HG03565 (cell line): ENCODE measurements around the gene PGA3.
"Not testable (repeated sequence)": the region's sequence is repeated elsewhere in the genome, so short reads cannot be mapped to it uniquely, and the experiment has no call there.

Experiments used
- ATAC-seq: cut with Tn5 transposase; IDR thresholded peaks from one replicate; pipeline ENCODE4 v1.9.1; 2021; ENCODE audit warnings: mild to moderate bottlenecking, moderate library complexity; ENCODE audit not compliant: unreplicated experiment

The PGA3 gene

DNA sequence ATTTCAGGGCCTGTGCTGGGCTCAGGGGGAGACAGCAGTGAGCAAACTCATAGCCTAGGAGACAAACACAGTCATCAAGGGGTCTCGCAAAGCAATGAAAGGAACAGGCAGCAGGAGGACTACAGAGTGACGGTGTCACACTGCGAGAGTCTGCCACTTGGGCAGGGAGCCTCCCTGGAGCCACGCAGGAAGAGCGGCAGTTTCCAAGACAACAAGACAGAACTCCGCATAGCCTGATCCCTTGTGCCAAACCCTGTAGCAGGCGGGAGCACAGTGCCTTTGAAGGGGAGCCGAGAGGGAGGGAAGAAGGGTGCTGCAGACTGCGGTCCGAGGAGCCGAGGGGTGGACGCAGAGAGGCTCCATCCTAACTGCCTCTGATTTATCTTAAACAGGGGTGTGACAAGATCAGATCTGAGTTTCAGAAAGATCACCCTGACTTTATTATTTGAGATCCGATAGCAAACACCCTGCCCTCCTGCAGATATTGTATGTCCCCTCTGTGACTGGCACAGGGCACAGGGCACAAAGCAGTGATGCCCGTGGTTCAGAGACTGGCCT lies 1.3 kb downstream of the PGA3 start:
- ATAC-seq = not testable (repeated sequence)

DNA sequence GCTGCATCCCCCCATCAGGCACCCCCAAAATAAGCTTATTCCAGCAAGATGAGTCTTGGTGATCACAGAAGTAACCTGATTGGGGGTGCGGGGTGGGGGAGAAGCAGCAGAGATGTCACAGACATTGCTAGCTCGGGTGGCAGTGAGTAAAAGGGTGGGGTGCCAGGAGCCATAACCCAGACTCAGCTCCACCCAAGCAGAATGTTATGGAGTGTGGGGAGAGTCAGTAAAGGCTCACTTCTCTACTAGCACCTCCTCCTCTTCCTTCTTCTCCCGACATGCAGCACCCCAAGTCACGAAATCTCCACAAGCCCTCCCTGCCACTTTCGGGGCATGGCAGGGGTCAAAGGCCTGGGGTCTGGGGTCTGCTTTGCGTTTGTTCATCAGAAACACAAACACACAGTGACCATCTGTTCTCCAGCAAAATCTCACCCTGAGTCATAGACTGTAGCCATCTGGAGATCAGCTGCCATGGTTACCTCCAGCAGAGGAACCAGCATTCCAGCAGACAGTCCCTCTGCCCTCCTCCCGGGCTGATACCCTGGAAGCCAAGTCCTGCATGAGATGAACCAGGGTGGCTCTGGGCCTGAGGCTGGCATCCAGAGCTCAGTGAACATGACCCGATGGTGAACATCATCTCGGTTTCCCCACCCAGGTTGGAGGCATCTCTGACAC lies 4.5 kb downstream of the PGA3 start:
- not testable (repeated sequence) for ATAC-seq

GRCh38 chr11:61210629-61211028 lies 7.3 kb downstream of the PGA3 start:
- ATAC-seq = not testable (repeated sequence)

GRCh38 chr11:61211327-61211952 lies 8.1 kb downstream of the PGA3 start:
- not testable (repeated sequence) for ATAC-seq

DNA sequence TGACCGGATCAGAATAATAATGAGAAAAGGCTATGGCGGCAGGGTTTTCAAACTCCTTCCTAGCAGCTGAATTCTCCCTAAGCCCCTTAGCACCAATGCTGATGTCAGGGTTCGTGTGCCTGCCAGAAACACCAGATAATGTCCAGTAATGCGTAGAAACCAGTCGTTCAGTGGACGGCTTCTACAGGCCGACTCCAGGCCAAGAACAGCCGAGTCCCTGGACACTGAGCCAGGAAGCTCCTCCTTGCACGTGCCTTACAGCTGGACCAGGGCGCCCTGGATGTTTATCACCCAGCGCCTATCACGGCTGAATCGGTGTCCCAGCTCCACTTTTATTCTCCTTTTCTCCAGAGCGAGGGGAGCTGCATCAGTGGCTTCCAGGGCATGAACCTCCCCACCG lies 8.9 kb downstream of the PGA3 start:
- not testable (repeated sequence) for ATAC-seq

DNA sequence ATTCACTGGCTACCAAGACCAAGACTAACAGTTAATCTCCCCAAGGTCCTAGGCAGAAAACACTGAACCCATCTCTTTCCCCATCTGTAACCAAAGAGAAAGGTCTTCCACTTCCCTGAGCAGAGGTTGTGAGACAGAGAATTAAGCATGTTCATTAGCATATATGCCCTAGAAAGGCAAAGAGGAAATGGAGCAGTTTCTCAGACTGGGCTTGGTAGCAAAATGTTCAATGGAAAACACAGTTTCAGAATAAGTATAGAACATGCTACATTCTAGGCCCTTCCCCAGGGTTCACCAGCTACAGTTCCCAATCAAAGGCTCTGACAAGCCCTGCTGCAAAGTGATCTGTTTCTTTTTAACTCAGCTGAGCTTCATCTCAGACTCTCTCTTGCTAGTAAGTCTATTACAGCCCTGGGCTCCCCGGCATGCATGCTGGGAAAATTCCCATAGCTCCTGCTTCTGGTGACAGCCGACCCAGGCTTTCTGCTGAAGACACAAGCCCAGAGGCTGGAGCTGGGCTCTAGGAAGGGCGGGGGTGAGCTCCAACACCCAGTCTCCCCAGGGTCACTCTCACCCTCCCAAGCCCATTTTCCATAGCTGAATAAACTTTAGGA lies 10.5 kb downstream of the PGA3 start:
- not testable (repeated sequence) for ATAC-seq

- not testable (repeated sequence) for ATAC-seq
These were observed 15.0 kb downstream of the PGA3 start for GRCh38 chr11:61218306-61218705.

- not testable (repeated sequence) for ATAC-seq
These were observed 15.7 kb downstream of the PGA3 start for GRCh38 chr11:61219016-61219415.

DNA sequence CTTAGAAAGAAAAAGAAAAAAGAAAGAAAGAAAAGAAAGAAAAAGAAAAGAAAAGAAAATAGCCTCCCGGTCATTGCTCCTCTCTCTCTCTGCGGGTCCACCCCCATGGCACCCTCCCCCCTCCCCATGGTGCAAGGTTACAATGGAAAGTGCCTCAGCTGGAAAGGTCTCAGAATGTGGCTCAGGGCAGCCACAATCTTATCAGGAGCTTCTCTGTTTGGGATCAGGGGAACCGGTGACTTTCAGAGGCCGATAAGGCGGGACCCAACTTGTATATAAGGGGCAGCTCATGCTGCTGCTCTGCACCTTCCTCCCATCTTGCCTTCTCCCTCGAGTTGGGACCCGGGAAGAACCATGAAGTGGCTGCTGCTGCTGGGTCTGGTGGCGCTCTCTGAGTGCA lies 18.7 kb downstream of the PGA3 start, which contains the start of gene PGA4:
TSS of gene PGA4 (plus strand) at position 301 of the 400 bp plus-strand sequence. CDS start at position 355, 54 bp downstream.
- ATAC-seq = not testable (repeated sequence)

DNA sequence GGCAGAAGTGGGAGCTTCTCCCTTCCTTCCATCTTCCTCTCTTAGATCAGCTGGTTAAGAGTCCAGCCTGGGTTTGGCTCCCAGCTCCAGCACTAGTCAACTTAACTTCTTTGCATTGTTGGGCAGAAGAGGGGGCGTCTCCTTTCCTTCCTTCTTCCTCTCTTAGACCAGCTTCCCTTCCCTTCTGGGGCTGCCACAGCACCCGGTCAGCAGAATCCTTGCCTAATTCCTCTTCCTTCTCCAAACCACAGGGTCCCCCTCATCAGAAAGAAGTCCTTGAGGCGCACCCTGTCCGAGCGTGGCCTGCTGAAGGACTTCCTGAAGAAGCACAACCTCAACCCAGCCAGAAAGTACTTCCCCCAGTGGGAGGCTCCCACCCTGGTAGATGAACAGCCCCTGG lies 19.4 kb downstream of the PGA3 start:
- not testable (repeated sequence) for ATAC-seq

DNA sequence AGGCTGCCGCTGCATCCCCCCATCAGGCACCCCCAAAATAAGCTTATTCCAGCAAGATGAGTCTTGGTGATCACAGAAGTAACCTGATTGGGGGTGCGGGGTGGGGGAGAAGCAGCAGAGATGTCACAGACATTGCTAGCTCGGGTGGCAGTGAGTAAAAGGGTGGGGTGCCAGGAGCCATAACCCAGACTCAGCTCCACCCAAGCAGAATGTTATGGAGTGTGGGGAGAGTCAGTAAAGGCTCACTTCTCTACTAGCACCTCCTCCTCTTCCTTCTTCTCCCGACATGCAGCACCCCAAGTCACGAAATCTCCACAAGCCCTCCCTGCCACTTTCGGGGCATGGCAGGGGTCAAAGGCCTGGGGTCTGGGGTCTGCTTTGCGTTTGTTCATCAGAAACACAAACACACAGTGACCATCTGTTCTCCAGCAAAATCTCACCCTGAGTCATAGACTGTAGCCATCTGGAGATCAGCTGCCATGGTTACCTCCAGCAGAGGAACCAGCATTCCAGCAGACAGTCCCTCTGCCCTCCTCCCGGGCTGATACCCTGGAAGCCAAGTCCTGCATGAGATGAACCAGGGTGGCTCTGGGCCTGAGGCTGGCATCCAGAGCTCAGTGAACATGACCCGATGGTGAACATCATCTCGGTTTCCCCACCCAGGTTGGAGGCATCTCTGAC lies 23.3 kb downstream of the PGA3 start:
- ATAC-seq = not testable (repeated sequence)

- not testable (repeated sequence) for ATAC-seq
These were observed 26.1 kb downstream of the PGA3 start for GRCh38 chr11:61229458-61229857.

DNA sequence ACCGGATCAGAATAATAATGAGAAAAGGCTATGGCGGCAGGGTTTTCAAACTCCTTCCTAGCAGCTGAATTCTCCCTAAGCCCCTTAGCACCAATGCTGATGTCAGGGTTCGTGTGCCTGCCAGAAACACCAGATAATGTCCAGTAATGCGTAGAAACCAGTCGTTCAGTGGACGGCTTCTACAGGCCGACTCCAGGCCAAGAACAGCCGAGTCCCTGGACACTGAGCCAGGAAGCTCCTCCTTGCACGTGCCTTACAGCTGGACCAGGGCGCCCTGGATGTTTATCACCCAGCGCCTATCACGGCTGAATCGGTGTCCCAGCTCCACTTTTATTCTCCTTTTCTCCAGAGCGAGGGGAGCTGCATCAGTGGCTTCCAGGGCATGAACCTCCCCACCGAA lies 27.7 kb downstream of the PGA3 start:
- not testable (repeated sequence) for ATAC-seq

- not testable (repeated sequence) for ATAC-seq
These were observed 28.3 kb downstream of the PGA3 start for GRCh38 chr11:61231585-61231984.

DNA sequence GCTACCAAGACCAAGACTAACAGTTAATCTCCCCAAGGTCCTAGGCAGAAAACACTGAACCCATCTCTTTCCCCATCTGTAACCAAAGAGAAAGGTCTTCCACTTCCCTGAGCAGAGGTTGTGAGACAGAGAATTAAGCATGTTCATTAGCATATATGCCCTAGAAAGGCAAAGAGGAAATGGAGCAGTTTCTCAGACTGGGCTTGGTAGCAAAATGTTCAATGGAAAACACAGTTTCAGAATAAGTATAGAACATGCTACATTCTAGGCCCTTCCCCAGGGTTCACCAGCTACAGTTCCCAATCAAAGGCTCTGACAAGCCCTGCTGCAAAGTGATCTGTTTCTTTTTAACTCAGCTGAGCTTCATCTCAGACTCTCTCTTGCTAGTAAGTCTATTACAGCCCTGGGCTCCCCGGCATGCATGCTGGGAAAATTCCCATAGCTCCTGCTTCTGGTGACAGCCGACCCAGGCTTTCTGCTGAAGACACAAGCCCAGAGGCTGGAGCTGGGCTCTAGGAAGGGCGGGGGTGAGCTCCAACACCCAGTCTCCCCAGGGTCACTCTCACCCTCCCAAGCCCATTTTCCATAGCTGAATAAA lies 29.3 kb downstream of the PGA3 start:
- ATAC-seq = not testable (repeated sequence)

DNA sequence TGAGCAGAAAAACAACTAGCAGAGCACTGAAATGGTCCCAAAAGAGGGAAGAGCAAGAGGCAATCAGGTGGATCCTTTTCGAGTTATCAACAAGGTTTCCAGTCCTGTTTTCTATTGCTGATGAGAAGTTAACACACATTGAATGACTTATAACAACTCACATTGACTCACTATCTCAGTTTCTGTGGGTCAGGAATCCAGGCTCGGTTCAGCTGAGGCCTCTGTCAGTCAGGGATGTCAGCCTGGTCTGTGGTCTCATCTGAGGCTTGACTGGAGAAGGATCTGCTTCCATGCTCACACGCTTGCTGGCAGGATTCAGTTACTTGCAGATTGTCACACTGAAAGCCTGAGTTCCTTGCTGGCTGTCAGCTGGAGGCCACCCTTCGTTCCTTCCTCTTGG lies 33.8 kb downstream of the PGA3 start:
- not testable (repeated sequence) for ATAC-seq

DNA sequence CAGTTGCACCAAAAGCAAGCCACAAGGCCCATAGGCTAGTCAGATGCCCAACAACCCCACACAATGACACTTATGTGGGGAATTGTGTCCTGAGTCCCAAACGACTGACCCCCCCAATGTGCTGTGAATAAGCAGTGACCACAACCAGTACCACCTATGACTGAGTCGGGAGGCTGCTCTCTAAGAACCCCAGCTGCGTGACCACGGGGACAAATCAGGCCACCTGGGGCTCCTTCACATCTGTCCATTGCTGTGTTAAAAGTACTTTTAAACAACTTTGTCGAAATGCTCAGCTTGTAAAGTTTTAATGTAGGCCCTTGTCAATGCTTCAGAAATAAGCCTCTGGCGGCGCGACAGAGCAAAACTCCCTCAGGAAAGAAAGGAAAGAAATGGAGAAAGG lies 37.0 kb downstream of the PGA3 start:
- not testable (repeated sequence) for ATAC-seq

DNA sequence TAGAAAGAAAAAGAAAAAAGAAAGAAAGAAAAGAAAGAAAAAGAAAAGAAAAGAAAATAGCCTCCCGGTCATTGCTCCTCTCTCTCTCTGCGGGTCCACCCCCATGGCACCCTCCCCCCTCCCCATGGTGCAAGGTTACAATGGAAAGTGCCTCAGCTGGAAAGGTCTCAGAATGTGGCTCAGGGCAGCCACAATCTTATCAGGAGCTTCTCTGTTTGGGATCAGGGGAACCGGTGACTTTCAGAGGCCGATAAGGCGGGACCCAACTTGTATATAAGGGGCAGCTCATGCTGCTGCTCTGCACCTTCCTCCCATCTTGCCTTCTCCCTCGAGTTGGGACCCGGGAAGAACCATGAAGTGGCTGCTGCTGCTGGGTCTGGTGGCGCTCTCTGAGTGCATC lies 37.6 kb downstream of the PGA3 start, which contains the start of gene PGA5:
TSS of gene PGA5 (plus strand) at position 301 of the 400 bp plus-strand sequence. CDS start at position 353, 52 bp downstream.
- not testable (repeated sequence) for ATAC-seq

DNA sequence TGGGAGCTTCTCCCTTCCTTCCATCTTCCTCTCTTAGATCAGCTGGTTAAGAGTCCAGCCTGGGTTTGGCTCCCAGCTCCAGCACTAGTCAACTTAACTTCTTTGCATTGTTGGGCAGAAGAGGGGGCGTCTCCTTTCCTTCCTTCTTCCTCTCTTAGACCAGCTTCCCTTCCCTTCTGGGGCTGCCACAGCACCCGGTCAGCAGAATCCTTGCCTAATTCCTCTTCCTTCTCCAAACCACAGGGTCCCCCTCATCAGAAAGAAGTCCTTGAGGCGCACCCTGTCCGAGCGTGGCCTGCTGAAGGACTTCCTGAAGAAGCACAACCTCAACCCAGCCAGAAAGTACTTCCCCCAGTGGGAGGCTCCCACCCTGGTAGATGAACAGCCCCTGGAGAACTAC lies 38.2 kb downstream of the PGA3 start:
- ATAC-seq = not testable (repeated sequence)

DNA sequence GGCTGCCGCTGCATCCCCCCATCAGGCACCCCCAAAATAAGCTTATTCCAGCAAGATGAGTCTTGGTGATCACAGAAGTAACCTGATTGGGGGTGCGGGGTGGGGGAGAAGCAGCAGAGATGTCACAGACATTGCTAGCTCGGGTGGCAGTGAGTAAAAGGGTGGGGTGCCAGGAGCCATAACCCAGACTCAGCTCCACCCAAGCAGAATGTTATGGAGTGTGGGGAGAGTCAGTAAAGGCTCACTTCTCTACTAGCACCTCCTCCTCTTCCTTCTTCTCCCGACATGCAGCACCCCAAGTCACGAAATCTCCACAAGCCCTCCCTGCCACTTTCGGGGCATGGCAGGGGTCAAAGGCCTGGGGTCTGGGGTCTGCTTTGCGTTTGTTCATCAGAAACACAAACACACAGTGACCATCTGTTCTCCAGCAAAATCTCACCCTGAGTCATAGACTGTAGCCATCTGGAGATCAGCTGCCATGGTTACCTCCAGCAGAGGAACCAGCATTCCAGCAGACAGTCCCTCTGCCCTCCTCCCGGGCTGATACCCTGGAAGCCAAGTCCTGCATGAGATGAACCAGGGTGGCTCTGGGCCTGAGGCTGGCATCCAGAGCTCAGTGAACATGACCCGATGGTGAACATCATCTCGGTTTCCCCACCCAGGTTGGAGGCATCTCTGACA lies 42.1 kb downstream of the PGA3 start:
- not testable (repeated sequence) for ATAC-seq
